Measurements from ENCODE around the gene ARID1B.

ARID1B gene

DNA sequence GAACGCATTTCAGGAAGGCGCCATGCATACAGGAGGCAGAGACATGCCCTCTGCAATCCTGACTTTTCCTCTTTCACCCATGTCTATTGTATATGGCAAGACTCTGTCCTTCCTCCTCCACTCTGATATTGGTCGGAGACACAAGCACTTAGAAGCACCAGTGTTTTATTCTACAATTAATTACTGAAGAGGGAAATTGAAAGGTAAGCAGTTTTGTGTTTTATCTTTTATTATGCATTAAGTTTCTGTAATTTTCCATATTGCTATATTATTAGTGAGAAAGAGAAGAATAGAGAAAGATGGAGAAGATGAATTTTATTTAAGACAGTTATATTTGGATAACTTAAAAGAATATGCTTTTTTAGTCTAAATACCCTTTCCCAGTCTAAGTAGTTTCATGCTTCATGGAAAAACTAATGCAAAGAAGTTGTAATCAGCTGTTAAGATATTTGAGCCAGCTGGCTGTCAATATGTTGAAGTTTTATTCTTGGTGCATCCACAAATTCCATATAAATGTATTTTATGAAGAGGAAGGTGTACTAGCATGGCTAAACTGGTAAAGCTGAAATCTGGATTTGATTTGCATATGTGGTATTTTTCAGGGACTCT, 13.6 kb downstream of the ARID1B start:
- in situ Hi-C loops (cut with MboI; ENCODE audit: low sequenced_read_pairs, unreplicated experiment) = no loop called here
- TF ChIP-seq, protein P1, sequence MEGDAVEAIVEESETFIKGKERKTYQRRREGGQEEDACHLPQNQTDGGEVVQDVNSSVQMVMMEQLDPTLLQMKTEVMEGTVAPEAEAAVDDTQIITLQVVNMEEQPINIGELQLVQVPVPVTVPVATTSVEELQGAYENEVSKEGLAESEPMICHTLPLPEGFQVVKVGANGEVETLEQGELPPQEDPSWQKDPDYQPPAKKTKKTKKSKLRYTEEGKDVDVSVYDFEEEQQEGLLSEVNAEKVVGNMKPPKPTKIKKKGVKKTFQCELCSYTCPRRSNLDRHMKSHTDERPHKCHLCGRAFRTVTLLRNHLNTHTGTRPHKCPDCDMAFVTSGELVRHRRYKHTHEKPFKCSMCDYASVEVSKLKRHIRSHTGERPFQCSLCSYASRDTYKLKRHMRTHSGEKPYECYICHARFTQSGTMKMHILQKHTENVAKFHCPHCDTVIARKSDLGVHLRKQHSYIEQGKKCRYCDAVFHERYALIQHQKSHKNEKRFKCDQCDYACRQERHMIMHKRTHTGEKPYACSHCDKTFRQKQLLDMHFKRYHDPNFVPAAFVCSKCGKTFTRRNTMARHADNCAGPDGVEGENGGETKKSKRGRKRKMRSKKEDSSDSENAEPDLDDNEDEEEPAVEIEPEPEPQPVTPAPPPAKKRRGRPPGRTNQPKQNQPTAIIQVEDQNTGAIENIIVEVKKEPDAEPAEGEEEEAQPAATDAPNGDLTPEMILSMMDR (IDR thresholded peaks at IDR 0.05; ENCODE audit: borderline replicate concordance, control extremely low read depth, extremely low read depth, insufficient read depth, missing control alignments) = no peak
- no peak for DNase-seq (ENCODE audit: low spot score)

- in situ Hi-C loops (cut with MboI; ENCODE audit: low sequenced_read_pairs, unreplicated experiment) = no loop called here
- no peak for DNase-seq (ENCODE audit: low spot score)
- TF ChIP-seq, protein P1 (IDR thresholded peaks at IDR 0.05; ENCODE audit: borderline replicate concordance, control extremely low read depth, extremely low read depth, insufficient read depth, missing control alignments) = no peak
Measured at GRCh38 chr6:156791320-156791850, 14.2 kb downstream of the ARID1B start.

DNA sequence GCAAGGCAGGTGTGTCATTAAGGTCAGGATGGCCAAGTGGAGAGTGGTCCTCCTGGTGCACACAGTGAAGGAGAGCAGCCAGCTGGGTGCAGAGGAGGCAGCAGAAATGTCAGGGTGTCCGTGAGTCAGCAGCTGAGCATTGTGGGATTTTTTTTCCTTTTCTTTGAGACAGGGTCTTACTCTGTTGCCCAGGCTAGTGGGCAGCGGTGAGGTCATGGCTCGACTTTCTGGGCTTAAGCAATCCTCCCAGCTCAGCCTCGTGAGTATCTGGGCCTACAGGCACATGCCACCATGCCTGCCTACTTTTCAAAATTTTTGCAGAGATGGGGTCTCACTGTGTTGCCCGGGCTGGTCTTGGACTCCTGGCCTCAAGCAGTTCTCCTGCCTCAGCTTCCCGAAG, 16.0 kb downstream of the ARID1B start:
- TF ChIP-seq, protein P1 (IDR thresholded peaks at IDR 0.05; ENCODE audit: borderline replicate concordance, control extremely low read depth, extremely low read depth, insufficient read depth, missing control alignments) = no peak
- DNase-seq (ENCODE audit: low spot score) = no peak
- in situ Hi-C loops (cut with MboI; ENCODE audit: low sequenced_read_pairs, unreplicated experiment) = no loop called here

- peak; percentile 50 for DNase-seq (ENCODE audit: low spot score)
- in situ Hi-C loops (cut with MboI; ENCODE audit: low sequenced_read_pairs, unreplicated experiment) = no loop called here
Measured at GRCh38 chr6:156794546-156795354, 17.6 kb downstream of the ARID1B start.

GRCh38 chr6:156795825-156796224, 18.6 kb downstream of the ARID1B start:
- in situ Hi-C loops (cut with MboI; ENCODE audit: low sequenced_read_pairs, unreplicated experiment) = no loop called here

More at GRCh38 chr6:156794546-156795354, 17.6 kb downstream of the ARID1B start:
- TF ChIP-seq, protein P1 (IDR thresholded peaks at IDR 0.05; ENCODE audit: borderline replicate concordance, control extremely low read depth, extremely low read depth, insufficient read depth, missing control alignments) = no peak

DNA sequence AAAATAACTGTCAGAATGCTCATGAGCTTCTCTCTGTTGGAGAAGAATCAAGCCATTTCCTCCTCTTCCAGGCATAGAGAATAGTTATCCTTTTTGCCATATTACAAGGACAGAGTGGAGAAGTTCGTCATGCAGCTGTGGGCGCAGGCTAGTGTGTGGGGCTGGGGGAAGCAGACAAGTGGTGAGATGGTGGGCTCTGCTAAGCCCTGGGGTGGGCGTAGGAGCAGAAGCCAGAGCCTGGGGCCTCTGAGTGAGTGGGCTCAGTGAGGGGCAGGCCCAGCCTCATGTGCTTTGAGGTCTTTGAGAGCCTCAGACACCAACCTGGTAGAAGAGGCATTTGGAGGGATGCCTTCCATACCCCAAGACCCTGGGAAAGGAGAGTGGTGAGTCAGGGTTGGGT, 19.4 kb downstream of the ARID1B start:
- TF ChIP-seq, protein P1 (IDR thresholded peaks at IDR 0.05; ENCODE audit: borderline replicate concordance, control extremely low read depth, extremely low read depth, insufficient read depth, missing control alignments) = no peak
- DNase-seq (ENCODE audit: low spot score) = no peak
- in situ Hi-C loops (cut with MboI; ENCODE audit: low sequenced_read_pairs, unreplicated experiment) = no loop called here

More at GRCh38 chr6:156795825-156796224, 18.6 kb downstream of the ARID1B start:
- DNase-seq (ENCODE audit: low spot score) = no peak
- TF ChIP-seq, protein P1 (IDR thresholded peaks at IDR 0.05; ENCODE audit: borderline replicate concordance, control extremely low read depth, extremely low read depth, insufficient read depth, missing control alignments) = no peak
